Measurements from ENCODE around the gene HERC3. TPM values are rescaled to one million over a fixed set of nuclear protein-coding genes. Genes with fewer than 3 reads are reported as not detected.

Gene HERC3
- total and polyA plus RNA-seq, 2 donors (not counting 3 experiments of a cell fraction or from before 2014, with no cell fraction given) = 6.3 to 21.2 TPM

GRCh38 chr4:88690355-88690754, 98.1 kb downstream of the HERC3 start:
- no peaks in the 10 kb centered on the region for H3K9me3 ChIP-seq (replicated peaks; ENCODE audit: control insufficient read depth, insufficient read depth, low read length)
- ChIA-PET CTCF (interaction anchor here (0.8 to 2.3 kb wide), 4 partner anchors 16 to 150 kb away, joined by 3 to 9 read pairs (median 4); partner anchors contain the start of gene HERC3), POLR2A (no interaction called here)
- BruUV-seq (replicated peaks) = no TSS peak
- FAIRE-seq = peak; percentile 70
- no peak overlapping the region for H3K4me3 ChIP-seq (replicated peaks in 1 of 3; ENCODE audit: insufficient read depth in 1 of 3, low read depth in 1 of 3, low read length in 3 of 3)
- TF ChIP-seq FOS (IDR thresholded peaks at IDR 0.05; ENCODE audit: borderline replicate concordance, insufficient read depth, low read length) = peak; percentile 71
- no peak for TF ChIP-seq CTCF (IDR thresholded peaks at IDR 0.05; ENCODE audit: extremely low read depth in 1 of 2, insufficient read depth in 1 of 2, low read depth in 1 of 2, low read length in 2 of 2)
- peak; percentile 1 for TF ChIP-seq GATA2 (IDR thresholded peaks at IDR 0.05; ENCODE audit: insufficient read depth, insufficient read length, low read depth, low read length)
- peak; percentile 39 for TF ChIP-seq JUN (IDR thresholded peaks at IDR 0.05; ENCODE audit: borderline replicate concordance, insufficient read depth, insufficient read length, low read depth)
- no peak for TF ChIP-seq POLR2AphosphoS5 (IDR thresholded peaks at IDR 0.05; ENCODE audit: insufficient read depth, low read depth, low read length)
- no peak overlapping the region for H2AFZ ChIP-seq (ENCODE audit: low read depth, low read length)
- H3K27me3 ChIP-seq (ENCODE audit: control insufficient read depth in 2 of 2, insufficient read depth in 2 of 2, low read length in 2 of 2) = no peaks in the 10 kb centered on the region
- no peak overlapping the region for H3K9ac ChIP-seq (replicated peaks; ENCODE audit: extremely low read depth, insufficient read depth, low read length)
- intact Hi-C loops (cut with micrococcal nuclease) = no loop called here
- no peaks in the 10 kb centered on the region for H4K20me1 ChIP-seq (replicated peaks; ENCODE audit: control insufficient read depth, extremely low read depth, insufficient read depth, low read length)
- H3K36me3 ChIP-seq (ENCODE audit: control insufficient read depth in 2 of 2, extremely low read depth in 1 of 2, insufficient read depth in 2 of 2, low read length in 2 of 2) = no peaks in the 10 kb centered on the region
- DNase-seq (ENCODE audit: low read depth, low spot score) = peak; percentile 50
- no peaks in the 10 kb centered on the region for H3K9me1 ChIP-seq (replicated peaks; ENCODE audit: control insufficient read depth, extremely low read depth, insufficient read depth, low read length)
- dilution Hi-C loops (cut with MboI; ENCODE audit: extremely low pct_ligation_motif_present, low sequenced_read_pairs) = no loop called here
- no peak overlapping the region for H3K4me2 ChIP-seq (ENCODE audit: insufficient read depth, low read length)
- no peak overlapping the region for H3K27ac ChIP-seq (ENCODE audit: insufficient read depth, low read depth, low read length)
- H3K4me1 ChIP-seq (ENCODE audit: control insufficient read depth, extremely low read depth, insufficient read depth, low read length) = peaks cover 7% of the 10 kb centered on the region
- no peaks in the 10 kb centered on the region for H3K79me2 ChIP-seq (ENCODE audit: control insufficient read depth, insufficient read depth, low read length)

- ChIA-PET CTCF (no interaction called here), POLR2A (no interaction called here)
- no peak for TF ChIP-seq POLR2AphosphoS5 (IDR thresholded peaks at IDR 0.05; ENCODE audit: insufficient read depth, low read depth, low read length)
- no peak for TF ChIP-seq GATA2 (IDR thresholded peaks at IDR 0.05; ENCODE audit: insufficient read depth, insufficient read length, low read depth, low read length)
- no peak for TF ChIP-seq EZH2 (IDR thresholded peaks at IDR 0.05; ENCODE audit: borderline replicate concordance, low read depth, low read length, severe bottlenecking)
- no peak for TF ChIP-seq JUN (IDR thresholded peaks at IDR 0.05; ENCODE audit: borderline replicate concordance, insufficient read depth, insufficient read length, low read depth)
- TF ChIP-seq POLR2A (IDR thresholded peaks at IDR 0.05; ENCODE audit: low read depth, low read length) = no peak
- TF ChIP-seq MYC (IDR thresholded peaks at IDR 0.05; ENCODE audit: low read depth, low read length) = no peak
- no peak for TF ChIP-seq FOS (IDR thresholded peaks at IDR 0.05; ENCODE audit: borderline replicate concordance, insufficient read depth, low read length)
- no peak for TF ChIP-seq CTCF (IDR thresholded peaks at IDR 0.05; ENCODE audit: extremely low read depth in 1 of 2, insufficient read depth in 1 of 2, low read depth in 1 of 2, low read length in 2 of 2)
- no peak for TF ChIP-seq MAX (IDR thresholded peaks at IDR 0.05; ENCODE audit: insufficient read depth, insufficient read length)
- Histone ChIP-seq H3K9ac (replicated peaks; ENCODE audit: extremely low read depth, insufficient read depth, low read length) (no peak overlapping the region), H3K36me3 (ENCODE audit: control insufficient read depth in 2 of 2, extremely low read depth in 1 of 2, insufficient read depth in 2 of 2, low read length in 2 of 2) (no peaks in the 10 kb centered on the region), H3K4me1 (ENCODE audit: control insufficient read depth, extremely low read depth, insufficient read depth, low read length) (peaks cover 10% of the 10 kb centered on the region), H3K4me2 (ENCODE audit: insufficient read depth, low read length) (no peak overlapping the region), H3K4me3 (replicated peaks in 1 of 3; ENCODE audit: insufficient read depth in 1 of 3, low read depth in 1 of 3, low read length in 3 of 3) (no peak overlapping the region), H3K9me3 (replicated peaks; ENCODE audit: control insufficient read depth, insufficient read depth, low read length) (no peaks in the 10 kb centered on the region), H3K27ac (ENCODE audit: insufficient read depth, low read depth, low read length) (no peak overlapping the region), H3K27me3 (ENCODE audit: control insufficient read depth in 2 of 2, insufficient read depth in 2 of 2, low read length in 2 of 2) (no peaks in the 10 kb centered on the region), H3K9me1 (replicated peaks; ENCODE audit: control insufficient read depth, extremely low read depth, insufficient read depth, low read length) (no peaks in the 10 kb centered on the region), H3K79me2 (ENCODE audit: control insufficient read depth, insufficient read depth, low read length) (no peaks in the 10 kb centered on the region), H2AFZ (ENCODE audit: low read depth, low read length) (no peak overlapping the region), H4K20me1 (replicated peaks; ENCODE audit: control insufficient read depth, extremely low read depth, insufficient read depth, low read length) (no peaks in the 10 kb centered on the region)
- BruUV-seq (replicated peaks) = no TSS peak
- intact Hi-C loops (cut with micrococcal nuclease) = no loop called here
- dilution Hi-C loops (cut with MboI; ENCODE audit: extremely low pct_ligation_motif_present, low sequenced_read_pairs) = no loop called here
- no peak for FAIRE-seq
- DNase-seq (ENCODE audit: low read depth, low spot score) = peak; percentile 53
Measured at GRCh38 chr4:88693792-88694191, 101.5 kb downstream of the HERC3 start.

Data from endothelial cell of umbilical vein (primary cell).